AG04450 (cell line): ENCODE measurements around the gene TSPAN3. TPM values are rescaled to one million over a fixed set of nuclear protein-coding genes. Genes with fewer than 3 reads are reported as not detected.

Source experiments
- CTCF ChIA-PET: fragments of 300-600, 350-600 bp; formaldehyde crosslinking; extraction: SDS; loops from one replicate; lab custom pipeline; 2022; ENCODE audit warnings: antibody characterized with exemption, inconsistent platforms; lab: Charles Lee
- POLR2A ChIA-PET: fragments of 350-600 bp; formaldehyde crosslinking; extraction: SDS; loops from one replicate; lab custom pipeline; 2021; ENCODE audit warnings: antibody characterized with exemption, inconsistent platforms; lab: Yijun Ruan, JAX
- DNase-seq: peaks from one replicate; pipeline ENCODE4 v3.0.0-alpha.2; 2011; ENCODE audit warnings: low read depth, low spot score
- H3K27ac ChIP-seq: one replicate; pipeline ENCODE4 v1.5.1; 2012; ENCODE audit warnings: low read depth, low read length, control low read depth
- H3K27me3 ChIP-seq: one replicate; pipeline ENCODE4 v1.6.0; 2012; ENCODE audit warnings: low read length; ENCODE audit not compliant: control insufficient read depth, insufficient read depth
- H3K4me3 ChIP-seq: 2 replicates; pipeline ENCODE4 v1.5.1; 2011; ENCODE audit warnings: mild to moderate bottlenecking, low read depth, low read length, control low read depth
- H3K9me3 ChIP-seq: 2 replicates; pipeline ENCODE4 v1.5.1; 2012; ENCODE audit warnings: low read length; ENCODE audit not compliant: control insufficient read depth, insufficient read depth
- CTCF ChIP-seq: IDR thresholded peaks from 2 replicates; pipeline ENCODE4 v1.5.1; 2011; ENCODE audit warnings: low read depth, low read length, control low read depth, inconsistent platforms
- polyA plus RNA-seq: library from polyadenylated mRNA; depleted of rRNA; stranded (reverse); fragments of >200 nt; gene quantifications from 2 replicates; pipeline ENCODE4 v1.2.3, GENCODE V29; 2011

TSPAN3 gene
- polyA plus RNA-seq, 1 experiment, result 410 TPM

- CTCF ChIA-PET, result interaction anchor here (0.6 kb wide), 1 partner anchor 603 kb away, joined by 4 read pairs; no protein-coding TSS in a partner anchor
- no peak for DNase-seq
- Histone ChIP-seq H3K4me3 (no peak overlapping the region), H3K27me3 (no peaks in the 10 kb centered on the region), H3K9me3 (no peaks in the 10 kb centered on the region; the same call in 1 of the 2 replicates), H3K27ac (no peak overlapping the region)
- no peak for TF ChIP-seq CTCF
- POLR2A ChIA-PET, result no interaction called here
Observed at GRCh38 chr15:77032052-77032646, 38.8 kb downstream of the TSPAN3 start.

- DNase-seq, result no peak
- H3K27ac ChIP-seq, result no peak overlapping the region
- no peaks in the 10 kb centered on the region for H3K27me3 ChIP-seq
- CTCF ChIA-PET, result no interaction called here
- H3K9me3 ChIP-seq, result no peaks in the 10 kb centered on the region; the same call in 1 of the 2 replicates
- TF ChIP-seq CTCF, result no peak
- H3K4me3 ChIP-seq, result no peak overlapping the region
- POLR2A ChIA-PET, result no interaction called here
Observed at GRCh38 chr15:77031376-77032050, 39.4 kb downstream of the TSPAN3 start.

GRCh38 chr15:77030928-77031375, 40.0 kb downstream of the TSPAN3 start:
- Histone ChIP-seq H3K27me3 (no peaks in the 10 kb centered on the region), H3K9me3 (no peaks in the 10 kb centered on the region; the same call in 1 of the 2 replicates), H3K27ac (no peak overlapping the region), H3K4me3 (no peak overlapping the region)
- TF ChIP-seq CTCF, result no peak
- no peak for DNase-seq
- ChIA-PET CTCF (no interaction called here), POLR2A (no interaction called here)

- no peaks in the 10 kb centered on the region; the same call in 1 of the 2 replicates for H3K9me3 ChIP-seq
- DNase-seq, result no peak
- no peak overlapping the region for H3K4me3 ChIP-seq
- ChIA-PET CTCF (interaction anchor here (0.9 kb wide), 1 partner anchor 88 kb away, joined by 3 read pairs; no protein-coding TSS in a partner anchor), POLR2A (no interaction called here)
- no peaks in the 10 kb centered on the region for H3K27me3 ChIP-seq
- TF ChIP-seq CTCF, result no peak
- no peak overlapping the region for H3K27ac ChIP-seq
Observed at GRCh38 chr15:77030048-77030927, 40.6 kb downstream of the TSPAN3 start.
